ENCODE data around the gene NSRP1. TPM values are rescaled to one million over a fixed set of nuclear protein-coding genes. Genes with fewer than 3 reads are reported as not detected.
A peak's percentile ranks its signal among the peaks of the same experiment; 100 is the strongest.
"Not testable (repeated sequence)": the region's sequence is repeated elsewhere in the genome, so short reads cannot be mapped to it uniquely, and the experiment has no call there.

Gene NSRP1
- polyA plus RNA-seq, 3 donors: 14.9 to 46.7 (median 21.8) TPM

GRCh38 chr17:30116345-30116660, 313 bp upstream of the NSRP1 start:
- peak overlapping the region; percentile 99 for H3K27ac ChIP-seq (ENCODE audit: low read depth, low read length)
- WGBS, 3 donors: 8 to 12% (median 9%) methylated on average over 10 of the region's 10 CpGs

GRCh38 chr17:30117675-30118081, 1.1 kb downstream of the NSRP1 start:
- no peak overlapping the region for H3K27ac ChIP-seq (ENCODE audit: low read depth, low read length)
- 31 to 39% (median 37%) methylated on average over 5 of the region's 5 CpGs for WGBS, 3 donors

GRCh38 chr17:30118635-30119034, 2.0 kb downstream of the NSRP1 start:
- not testable (repeated sequence) for H3K27ac ChIP-seq (ENCODE audit: low read depth, low read length)
- WGBS, 3 donors: 85 to 98% (median 88%) methylated on average over 7 of the region's 7 CpGs

GRCh38 chr17:30124273-30124796, 7.7 kb downstream of the NSRP1 start:
- no peak overlapping the region for H3K27ac ChIP-seq (ENCODE audit: low read depth, low read length)
- 94 to 98% (median 97%) methylated on average over 4 of the region's 4 CpGs for WGBS, 3 donors

GRCh38 chr17:30130121-30130520, 13.5 kb downstream of the NSRP1 start:
- WGBS, 3 donors: 96 to 98% (median 96%) methylated on average over 1 of the region's 1 CpG
- H3K27ac ChIP-seq (ENCODE audit: low read depth, low read length): no peak overlapping the region

- whole genome bisulfite sequencing, 3 donors: 97 to 100% (median 100%) methylated on average over 3 of the region's 3 CpGs
- H3K27ac ChIP-seq (ENCODE audit: low read depth, low read length): no peak overlapping the region
These were observed 16.0 kb downstream of the NSRP1 start for GRCh38 chr17:30132615-30133014.

- H3K27ac ChIP-seq (ENCODE audit: low read depth, low read length): no peak overlapping the region
- 95 to 100% (median 96%) methylated on average over 3 of the region's 3 CpGs for WGBS, 3 donors
These were observed 16.6 kb downstream of the NSRP1 start for GRCh38 chr17:30133197-30133596.

- no peak overlapping the region for H3K27ac ChIP-seq (ENCODE audit: low read depth, low read length)
These were observed 17.9 kb downstream of the NSRP1 start for GRCh38 chr17:30134551-30134950.

GRCh38 chr17:30137158-30137557, 20.5 kb downstream of the NSRP1 start:
- H3K27ac ChIP-seq (ENCODE audit: low read depth, low read length): no peak overlapping the region
- 85 to 95% (median 93%) methylated on average over 3 of the region's 3 CpGs for WGBS, 3 donors

GRCh38 chr17:30147860-30148259, 31.2 kb downstream of the NSRP1 start:
- WGBS, 3 donors: 94 to 96% (median 95%) methylated on average over 6 of the region's 6 CpGs
- H3K27ac ChIP-seq (ENCODE audit: low read depth, low read length): not testable (repeated sequence)

GRCh38 chr17:30148376-30148775, 31.8 kb downstream of the NSRP1 start:
- no peak overlapping the region for H3K27ac ChIP-seq (ENCODE audit: low read depth, low read length)
- WGBS, 3 donors: 91 to 95% (median 93%) methylated on average over 1 of the region's 1 CpG

GRCh38 chr17:30151471-30151870, 34.9 kb downstream of the NSRP1 start:
- no peak overlapping the region for H3K27ac ChIP-seq (ENCODE audit: low read depth, low read length)
- 95 to 97% (median 96%) methylated on average over 4 of the region's 4 CpGs for WGBS, 3 donors

GRCh38 chr17:30153463-30153862, 36.8 kb downstream of the NSRP1 start:
- H3K27ac ChIP-seq (ENCODE audit: low read depth, low read length): no peak overlapping the region

- WGBS, 3 donors: 98 to 100% (median 98%) methylated on average over 2 of the region's 2 CpGs
- H3K27ac ChIP-seq (ENCODE audit: low read depth, low read length): no peak overlapping the region
These were observed 38.8 kb downstream of the NSRP1 start for GRCh38 chr17:30155389-30155788.

GRCh38 chr17:30158896-30159625, 42.4 kb downstream of the NSRP1 start:
- H3K27ac ChIP-seq (ENCODE audit: low read depth, low read length): no peak overlapping the region
- WGBS, 3 donors: 91 to 94% (median 92%) methylated on average over 3 of the region's 3 CpGs

- 89 to 95% (median 93%) methylated on average over 3 of the region's 3 CpGs for WGBS, 3 donors
- H3K27ac ChIP-seq (ENCODE audit: low read depth, low read length): no peak overlapping the region
These were observed 44.0 kb downstream of the NSRP1 start for GRCh38 chr17:30160419-30161172.

GRCh38 chr17:30161601-30162000, 45.0 kb downstream of the NSRP1 start:
- no peak overlapping the region for H3K27ac ChIP-seq (ENCODE audit: low read depth, low read length)

GRCh38 chr17:30164531-30164930, 47.9 kb downstream of the NSRP1 start:
- WGBS, 3 donors: 96 to 99% (median 97%) methylated on average over 4 of the region's 4 CpGs
- no peak overlapping the region for H3K27ac ChIP-seq (ENCODE audit: low read depth, low read length)

- 82 to 87% (median 83%) methylated on average over 3 of the region's 3 CpGs for WGBS, 3 donors
- no peak overlapping the region for H3K27ac ChIP-seq (ENCODE audit: low read depth, low read length)
These were observed 48.5 kb downstream of the NSRP1 start for GRCh38 chr17:30165147-30165546.

- WGBS, 3 donors: 64 to 70% (median 64%) methylated on average over 1 of the region's 1 CpG
- H3K27ac ChIP-seq (ENCODE audit: low read depth, low read length): no peak overlapping the region
These were observed 49.3 kb downstream of the NSRP1 start for GRCh38 chr17:30165960-30166359.
